HTR-8/SVneo (cell line): ENCODE results near the gene KLHL29.

Experiments used
- DNase-seq: peaks from one replicate; pipeline ENCODE4 v3.0.0; 2011; ENCODE audit warnings: low spot score, mixed read lengths; ENCODE audit not compliant: insufficient read length
- FAIRE-seq: peaks from 2 replicates; lab custom pipeline; 2011; peaks lifted over from hg19 to GRCh38; lab: Jason Lieb, UNC

Gene KLHL29

GRCh38 chr2:23504591-23504990, 119.6 kb downstream of the KLHL29 start:
- FAIRE-seq = no peak
- DNase-seq = no peak

- FAIRE-seq = no peak
- no peak for DNase-seq
Measured at GRCh38 chr2:23505218-23505983, 120.4 kb downstream of the KLHL29 start.

GRCh38 chr2:23505984-23506380, 121.0 kb downstream of the KLHL29 start:
- FAIRE-seq (no peak), DNase-seq (no peak)

GRCh38 chr2:23506531-23507266, 121.7 kb downstream of the KLHL29 start:
- DNase-seq (no peak), FAIRE-seq (no peak)

GRCh38 chr2:23507267-23508065, 122.5 kb downstream of the KLHL29 start:
- DNase-seq (no peak), FAIRE-seq (peak; percentile 52)

GRCh38 chr2:23508066-23508390, 123.0 kb downstream of the KLHL29 start:
- no peak for FAIRE-seq
- no peak for DNase-seq

GRCh38 chr2:23509103-23509502, 124.1 kb downstream of the KLHL29 start:
- DNase-seq = no peak
- no peak for FAIRE-seq

GRCh38 chr2:23509596-23510292, 124.8 kb downstream of the KLHL29 start:
- DNase-seq (no peak), FAIRE-seq (no peak)

- FAIRE-seq (no peak), DNase-seq (no peak)
Measured at GRCh38 chr2:23510471-23510870, 125.5 kb downstream of the KLHL29 start.

- no peak for DNase-seq
- peak; percentile 13 for FAIRE-seq
Measured at GRCh38 chr2:23512778-23513177, 127.8 kb downstream of the KLHL29 start.

- peak; percentile 67 for FAIRE-seq
- no peak for DNase-seq
Measured at GRCh38 chr2:23513245-23513871, 128.4 kb downstream of the KLHL29 start.

- FAIRE-seq = no peak
Measured at GRCh38 chr2:23513872-23514793, 129.2 kb downstream of the KLHL29 start.

GRCh38 chr2:23516520-23517256, 131.7 kb downstream of the KLHL29 start:
- DNase-seq = no peak
- no peak for FAIRE-seq

More at GRCh38 chr2:23513872-23514793, 129.2 kb downstream of the KLHL29 start:
- no peak for DNase-seq

- FAIRE-seq (no peak), DNase-seq (no peak)
Measured at GRCh38 chr2:23518481-23519333, 133.7 kb downstream of the KLHL29 start.

- no peak for FAIRE-seq
Measured at GRCh38 chr2:23519334-23519651, 134.3 kb downstream of the KLHL29 start.

GRCh38 chr2:23520256-23520655, 135.3 kb downstream of the KLHL29 start:
- FAIRE-seq (no peak), DNase-seq (no peak)

More at GRCh38 chr2:23519334-23519651, 134.3 kb downstream of the KLHL29 start:
- DNase-seq = no peak

GRCh38 chr2:23521060-23521459, 136.1 kb downstream of the KLHL29 start:
- no peak for DNase-seq
- FAIRE-seq = no peak
